Spinal cord (tissue), 4 donors: Measurements from ENCODE around the gene FCRL1. TPM values are rescaled to one million over a fixed set of nuclear protein-coding genes. Genes with fewer than 3 reads are reported as not detected.

Experiments
- polyA plus RNA-seq, 2 donors: library from polyadenylated mRNA; unstranded; fragments of 120-200 nt; gene quantifications; one replicate each; pipeline ENCODE4 v1.2.1, GENCODE V29; 2013; ENCODE audit not compliant: insufficient read length in 2 of 2
- small RNA-seq: library from RNA; depleted of rRNA; stranded (forward); fragments of <200 nt; gene quantifications from one replicate; pipeline ENCODE3, GENCODE V24; 2014; ENCODE audit warnings: low replicate concordance
- total RNA-seq, 2 donors: library from RNA; depleted of rRNA in 1 of 2; stranded (reverse); fragments of 120-200 nt in 1 of 2; fragments of >200 nt in 1 of 2; gene quantifications; one replicate each; pipeline versions ENCODE4 v1.2.3 to v1.2.4, GENCODE V29; 2013 to 2014

Gene FCRL1
- total and polyA plus RNA-seq, 4 donors, result 0.06 to 2.1 (median 0.17) TPM

Small RNAs within 50 kb of the gene (small RNA-seq; reads per million reads assigned to genes)
- gene MRPS21P2, result not detected

Other genes with a start within 250 kb of the FCRL1 start
- not detected for gene FCRL4, start 222.0 kb downstream of the FCRL1 start, total RNA-seq
- not detected for gene FCRL4, start 222.0 kb downstream of the FCRL1 start, polyA plus RNA-seq
- under 1 TPM in 1 of 2 donors, not detected in 1; under 0.01 TPM for gene FCRL3, start 119.4 kb downstream of the FCRL1 start, total RNA-seq
- gene FCRL3, start 119.4 kb downstream of the FCRL1 start, polyA plus RNA-seq, result not detected
- under 1 TPM in 1 of 2 donors, not detected in 1; 0.20 TPM for gene FCRL2, start 43.0 kb downstream of the FCRL1 start, total RNA-seq
- not detected for gene FCRL2, start 43.0 kb downstream of the FCRL1 start, polyA plus RNA-seq
- gene CD5L, start 21.7 kb upstream of the FCRL1 start, total RNA-seq, result under 1 TPM in 1 of 2 donors, not detected in 1; 0.11 TPM
- gene CD5L, start 21.7 kb upstream of the FCRL1 start, polyA plus RNA-seq, result under 1 TPM; 0.29 to 0.46 TPM
- 10 to 100 TPM; 29.0 to 40.2 TPM for gene KIRREL1, start 173.5 kb upstream of the FCRL1 start, total RNA-seq
- gene KIRREL1, start 173.5 kb upstream of the FCRL1 start, polyA plus RNA-seq, result 10 to 100 TPM; 21.6 to 29.4 TPM